Loucy (cell line): ENCODE data around the gene CHST14.

ENCODE experiments used
- H2AFZ ChIP-seq: fragments of 200-600 bp; sonication (generic); 2 replicates; pipeline ENCODE4 v1.6.0; 2016; ENCODE audit warnings: antibody characterized with exemption, mild to moderate bottlenecking, low read length, moderate library complexity
- H3F3A ChIP-seq: fragments of 200-600 bp; 2 replicates; pipeline ENCODE4 v1.6.0; 2016; ENCODE audit warnings: antibody characterized with exemption, low read depth, mild to moderate bottlenecking
- H3K27me3 ChIP-seq: fragments of 200-600 bp; sonication (generic); 2 replicates; pipeline ENCODE4 v1.6.1; 2014; ENCODE audit warnings: low read length, mild to moderate bottlenecking; ENCODE audit not compliant: insufficient read depth, poor library complexity, severe bottlenecking
- H3K36me3 ChIP-seq: fragments of 200-600 bp; sonication (generic); 2 replicates; pipeline ENCODE4 v1.6.1; 2016; ENCODE audit warnings: low read length; ENCODE audit not compliant: insufficient read depth
- H3K4me1 ChIP-seq: fragments of 200-600 bp; sonication (generic); 2 replicates; pipeline ENCODE4 v1.5.1; 2014; ENCODE audit warnings: low read length, mild to moderate bottlenecking; ENCODE audit not compliant: insufficient read depth, poor library complexity, severe bottlenecking
- H3K4me2 ChIP-seq: fragments of 200-600 bp; sonication (generic); 2 replicates; pipeline ENCODE4 v1.6.0; 2014; ENCODE audit warnings: antibody characterized with exemption, low read length, low read depth, mild to moderate bottlenecking; ENCODE audit not compliant: poor library complexity, severe bottlenecking
- H3K4me3 ChIP-seq: fragments of 200-600 bp; sonication (generic); 2 replicates; pipeline ENCODE4 v1.5.1; 2014; ENCODE audit warnings: low read length, mild to moderate bottlenecking, mixed read lengths; ENCODE audit not compliant: poor library complexity, severe bottlenecking
- H3K79me2 ChIP-seq: fragments of 200-600 bp; sonication (generic); 2 replicates; pipeline ENCODE4 v1.6.1; 2014; ENCODE audit warnings: low read length; ENCODE audit not compliant: insufficient read depth
- H3K9ac ChIP-seq: fragments of 200-600 bp; sonication (generic); 2 replicates; pipeline ENCODE4 v1.6.0; 2014; ENCODE audit warnings: mild to moderate bottlenecking, low read depth, low read length, moderate library complexity; ENCODE audit not compliant: poor library complexity, severe bottlenecking
- H3K9me2 ChIP-seq: fragments of 200-600 bp; sonication (generic); replicated peaks from 2 replicates; pipeline ENCODE4 v1.6.1; 2016; ENCODE audit warnings: low read depth, low read length, mixed read lengths
- H3K9me3 ChIP-seq: fragments of 200-600 bp; sonication (generic); 2 replicates; pipeline ENCODE4 v1.6.1; 2014; ENCODE audit warnings: mild to moderate bottlenecking, antibody characterized with exemption, low read length, low read depth; ENCODE audit not compliant: insufficient read depth
- H4K20me1 ChIP-seq: fragments of 200-600 bp; sonication (generic); 2 replicates; pipeline ENCODE4 v1.6.0; 2014; ENCODE audit warnings: antibody characterized with exemption, low read length, mild to moderate bottlenecking; ENCODE audit not compliant: insufficient read depth, poor library complexity, severe bottlenecking
- EZH2phosphoT487 ChIP-seq: fragments of 200-600 bp; IDR thresholded peaks from 2 replicates; pipeline ENCODE4 v1.6.1; 2018; ENCODE audit warnings: antibody characterized with exemption, mild to moderate bottlenecking, moderate library complexity, borderline replicate concordance
- TF ChIP-seq, protein P1 (sequence below): fragments of 200-600 bp; sonication (generic); conservative IDR thresholded peaks from 2 replicates; pipeline ENCODE4 v1.5.1; 2014; ENCODE audit warnings: mild to moderate bottlenecking, antibody characterized with exemption, low read length

The CHST14 gene

GRCh38 chr15:40443255-40443654 is 27.5 kb upstream of the CHST14 start:
- peaks cover 57% of the 10 kb centered on the region for H3K4me1 ChIP-seq
- H3K9me2 ChIP-seq, result no peaks in the 10 kb centered on the region
- no peaks in the 10 kb centered on the region for H3K36me3 ChIP-seq
- H3K4me3 ChIP-seq, result peak overlapping the region; percentile 85
- peaks cover 57% of the 10 kb centered on the region for H4K20me1 ChIP-seq
- H3K27me3 ChIP-seq, result no peaks in the 10 kb centered on the region
- TF ChIP-seq EZH2phosphoT487, result no peak
- TF ChIP-seq, protein P1, sequence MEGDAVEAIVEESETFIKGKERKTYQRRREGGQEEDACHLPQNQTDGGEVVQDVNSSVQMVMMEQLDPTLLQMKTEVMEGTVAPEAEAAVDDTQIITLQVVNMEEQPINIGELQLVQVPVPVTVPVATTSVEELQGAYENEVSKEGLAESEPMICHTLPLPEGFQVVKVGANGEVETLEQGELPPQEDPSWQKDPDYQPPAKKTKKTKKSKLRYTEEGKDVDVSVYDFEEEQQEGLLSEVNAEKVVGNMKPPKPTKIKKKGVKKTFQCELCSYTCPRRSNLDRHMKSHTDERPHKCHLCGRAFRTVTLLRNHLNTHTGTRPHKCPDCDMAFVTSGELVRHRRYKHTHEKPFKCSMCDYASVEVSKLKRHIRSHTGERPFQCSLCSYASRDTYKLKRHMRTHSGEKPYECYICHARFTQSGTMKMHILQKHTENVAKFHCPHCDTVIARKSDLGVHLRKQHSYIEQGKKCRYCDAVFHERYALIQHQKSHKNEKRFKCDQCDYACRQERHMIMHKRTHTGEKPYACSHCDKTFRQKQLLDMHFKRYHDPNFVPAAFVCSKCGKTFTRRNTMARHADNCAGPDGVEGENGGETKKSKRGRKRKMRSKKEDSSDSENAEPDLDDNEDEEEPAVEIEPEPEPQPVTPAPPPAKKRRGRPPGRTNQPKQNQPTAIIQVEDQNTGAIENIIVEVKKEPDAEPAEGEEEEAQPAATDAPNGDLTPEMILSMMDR, result no peak
- peak overlapping the region; percentile 98 for H3K4me2 ChIP-seq
- H3K9ac ChIP-seq, result peak overlapping the region; percentile 90
- no peaks in the 10 kb centered on the region for H3K9me3 ChIP-seq
- H2AFZ ChIP-seq, result no peak overlapping the region
- peaks cover 73% of the 10 kb centered on the region for H3K79me2 ChIP-seq
- H3F3A ChIP-seq, result no peaks in the 10 kb centered on the region

GRCh38 chr15:40443846-40444245 is 26.9 kb upstream of the CHST14 start:
- peak overlapping the region; percentile 98 for H3K4me2 ChIP-seq
- no peak overlapping the region for H2AFZ ChIP-seq
- no peaks in the 10 kb centered on the region for H3K9me3 ChIP-seq
- no peaks in the 10 kb centered on the region for H3K36me3 ChIP-seq
- TF ChIP-seq, protein P1, result no peak
- no peak for TF ChIP-seq EZH2phosphoT487
- H3K27me3 ChIP-seq, result no peaks in the 10 kb centered on the region
- H3K4me1 ChIP-seq, result peaks cover 57% of the 10 kb centered on the region
- H3F3A ChIP-seq, result no peaks in the 10 kb centered on the region
- peaks cover 59% of the 10 kb centered on the region for H4K20me1 ChIP-seq
- H3K9ac ChIP-seq, result peak overlapping the region; percentile 90
- peak overlapping the region; percentile 85 for H3K4me3 ChIP-seq
- H3K9me2 ChIP-seq, result no peaks in the 10 kb centered on the region
- peaks cover 79% of the 10 kb centered on the region for H3K79me2 ChIP-seq

GRCh38 chr15:40444736-40445135 is 26.0 kb upstream of the CHST14 start:
- H3K4me3 ChIP-seq, result peak overlapping the region; percentile 85
- peaks cover 60% of the 10 kb centered on the region for H4K20me1 ChIP-seq
- no peaks in the 10 kb centered on the region for H3K9me2 ChIP-seq
- H3K4me1 ChIP-seq, result peaks cover 53% of the 10 kb centered on the region
- no peak overlapping the region for H2AFZ ChIP-seq
- peaks cover 88% of the 10 kb centered on the region for H3K79me2 ChIP-seq
- TF ChIP-seq, protein P1, result no peak
- no peak for TF ChIP-seq EZH2phosphoT487
- H3K4me2 ChIP-seq, result peak overlapping the region; percentile 98
- no peaks in the 10 kb centered on the region for H3F3A ChIP-seq
- H3K9me3 ChIP-seq, result no peaks in the 10 kb centered on the region
- H3K27me3 ChIP-seq, result no peaks in the 10 kb centered on the region
- peak overlapping the region; percentile 90 for H3K9ac ChIP-seq
- no peaks in the 10 kb centered on the region for H3K36me3 ChIP-seq
